GM12892 (cell line): ENCODE data around the gene RSAD1.

ENCODE experiments used
- DNase-seq: peaks from one replicate; pipeline ENCODE4 v3.0.0; 2011; ENCODE audit not compliant: insufficient read length
- FAIRE-seq: peaks from 2 replicates; lab custom pipeline; 2011; peaks lifted over from hg19 to GRCh38; lab: Jason Lieb, UNC
- POLR2A ChIP-seq: IDR thresholded peaks from 2 replicates; pipeline ENCODE4 v1.6.1; 2011; ENCODE audit warnings: low read depth, low read length, control low read depth
- POLR2AphosphoS5 ChIP-seq: IDR thresholded peaks from 2 replicates; pipeline ENCODE4 v1.6.1; 2011; ENCODE audit warnings: low read depth, low read length, control low read depth
- TAF1 ChIP-seq: IDR thresholded peaks from 2 replicates; pipeline ENCODE4 v1.6.1; 2011; ENCODE audit warnings: low read depth, mild to moderate bottlenecking, control low read depth, low read length, borderline replicate concordance

The RSAD1 gene

DNA sequence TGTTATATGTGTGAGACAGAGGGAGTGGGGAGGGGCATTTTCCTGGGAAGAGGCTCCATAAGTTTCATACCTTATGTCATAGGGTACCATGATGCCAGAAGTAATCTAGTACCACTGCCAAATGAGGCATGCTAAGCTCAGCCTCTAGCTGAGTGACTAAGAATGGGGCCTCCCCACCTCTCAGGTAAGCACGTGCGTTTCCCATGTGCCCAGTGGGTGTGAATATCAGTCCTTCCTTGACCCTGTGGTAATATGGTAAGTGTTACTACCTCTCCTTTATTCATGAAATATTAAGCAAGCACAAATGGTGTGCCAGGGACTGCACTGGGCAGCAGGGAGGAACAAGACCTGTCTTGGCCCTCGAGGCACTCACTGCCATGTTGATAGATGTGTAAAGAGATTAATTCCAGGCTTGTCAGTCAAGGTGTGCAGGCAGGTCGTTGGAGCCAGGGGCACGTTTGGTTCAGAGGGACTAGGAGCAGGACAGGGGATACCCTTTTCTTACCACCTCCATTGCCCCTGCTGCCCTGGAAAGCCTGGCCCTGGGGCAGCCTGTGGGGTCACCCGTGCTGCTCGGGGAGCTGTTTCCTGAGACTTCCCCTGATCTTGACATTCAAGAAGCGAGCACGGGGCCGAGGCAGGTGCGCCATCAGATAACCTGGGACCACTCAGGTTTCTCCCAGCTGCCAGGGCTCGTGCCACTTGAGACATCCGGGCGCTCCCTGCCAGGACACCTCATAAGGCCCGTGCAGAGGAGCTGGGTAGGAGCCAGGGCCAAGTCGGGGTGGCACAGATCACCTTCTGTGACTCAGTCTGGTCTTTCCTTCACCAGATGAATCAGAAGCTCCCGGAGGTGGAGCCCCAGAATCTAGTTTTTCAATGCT is 8.8 kb downstream of the RSAD1 start:
- TF ChIP-seq TAF1 (no peak), POLR2AphosphoS5 (no peak), POLR2A (no peak)
- DNase-seq (no peak), FAIRE-seq (no peak)

DNA sequence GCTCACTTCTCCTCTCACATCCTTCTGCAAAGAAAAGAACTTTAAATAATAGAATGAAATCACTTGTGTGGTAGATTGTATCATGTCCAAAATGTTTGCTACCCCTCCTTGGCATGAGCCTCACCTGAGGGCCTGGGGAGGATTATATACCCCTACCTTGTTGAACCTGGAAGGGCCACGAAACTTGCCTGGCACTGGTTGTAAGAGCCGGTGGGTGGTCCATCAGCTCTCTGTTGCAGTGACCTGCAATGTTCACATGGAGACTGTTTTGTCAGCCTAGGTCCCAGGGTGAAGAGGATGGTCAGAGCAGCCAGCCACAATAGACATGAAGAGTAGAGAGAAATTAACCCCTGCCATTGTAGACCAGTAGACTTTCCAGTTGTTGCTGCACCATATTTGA is 10.2 kb downstream of the RSAD1 start:
- DNase-seq (no peak), FAIRE-seq (no peak)
- TF ChIP-seq POLR2AphosphoS5, result no peak
- no peak for TF ChIP-seq POLR2A
- no peak for TF ChIP-seq TAF1

DNA sequence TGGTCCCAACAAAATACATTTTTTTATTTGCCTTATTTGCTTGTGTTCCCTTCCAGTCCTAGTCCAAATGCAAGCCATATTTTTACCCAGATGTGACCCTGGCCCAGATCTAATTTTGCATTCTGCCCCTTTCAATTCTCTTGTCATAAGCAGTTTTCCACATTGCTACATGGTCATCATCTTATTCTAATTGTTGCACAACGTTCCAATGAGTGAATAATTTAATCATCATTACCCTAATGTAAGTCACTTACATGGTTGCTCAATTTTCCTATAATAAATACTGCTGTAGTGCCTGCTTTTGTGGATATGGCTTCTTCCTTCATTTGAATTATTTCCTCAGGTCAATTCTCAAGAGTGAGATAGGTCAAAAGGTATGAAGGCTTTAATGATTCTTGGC is 12.8 kb downstream of the RSAD1 start:
- TF ChIP-seq TAF1, result no peak
- no peak for TF ChIP-seq POLR2AphosphoS5
- no peak for TF ChIP-seq POLR2A
- FAIRE-seq (no peak), DNase-seq (no peak)

DNA sequence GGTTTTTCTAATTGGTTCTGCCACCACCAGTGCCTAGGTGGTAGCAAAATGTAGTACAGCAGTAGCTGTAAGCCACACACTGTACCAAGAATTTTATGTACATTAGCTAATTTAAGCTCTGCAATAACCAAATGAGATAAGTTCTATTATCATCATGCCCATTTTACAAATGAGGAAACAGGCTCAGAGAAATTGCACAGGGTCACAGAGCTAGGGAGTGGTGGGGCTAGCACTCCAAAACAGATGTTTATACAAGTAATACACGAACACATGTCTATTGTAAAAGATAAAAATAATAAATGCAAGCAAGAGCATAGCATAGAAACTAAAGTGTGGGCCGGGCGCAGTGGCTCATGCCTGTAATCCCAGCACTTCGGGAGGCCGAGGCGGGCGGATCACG is 13.6 kb downstream of the RSAD1 start:
- TF ChIP-seq POLR2AphosphoS5 (no peak), TAF1 (no peak), POLR2A (no peak)
- FAIRE-seq, result no peak

DNA sequence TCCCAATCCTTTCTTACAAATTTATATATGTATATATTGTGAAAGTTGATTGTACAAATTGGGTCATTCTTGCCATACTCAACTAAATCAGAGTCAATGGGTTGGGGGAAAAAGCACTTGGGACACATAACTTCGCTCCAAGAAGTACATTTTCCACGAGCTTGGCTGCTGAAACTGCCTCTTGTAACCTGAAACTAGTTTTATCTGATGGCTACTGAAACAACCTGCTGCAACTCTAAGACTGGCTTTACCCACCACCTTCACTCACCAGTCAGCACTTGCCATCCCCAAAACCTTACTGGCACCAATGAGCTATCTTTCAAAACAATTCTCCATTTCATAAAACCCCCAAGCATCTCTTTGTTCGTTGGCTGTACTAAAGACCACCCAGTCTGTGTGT is 15.1 kb downstream of the RSAD1 start:
- FAIRE-seq (no peak), DNase-seq (no peak)
- no peak for TF ChIP-seq TAF1
- TF ChIP-seq POLR2AphosphoS5, result no peak
- TF ChIP-seq POLR2A, result no peak

More for the DNA sequence above, 13.6 kb downstream of the RSAD1 start:
- DNase-seq, result no peak

DNA sequence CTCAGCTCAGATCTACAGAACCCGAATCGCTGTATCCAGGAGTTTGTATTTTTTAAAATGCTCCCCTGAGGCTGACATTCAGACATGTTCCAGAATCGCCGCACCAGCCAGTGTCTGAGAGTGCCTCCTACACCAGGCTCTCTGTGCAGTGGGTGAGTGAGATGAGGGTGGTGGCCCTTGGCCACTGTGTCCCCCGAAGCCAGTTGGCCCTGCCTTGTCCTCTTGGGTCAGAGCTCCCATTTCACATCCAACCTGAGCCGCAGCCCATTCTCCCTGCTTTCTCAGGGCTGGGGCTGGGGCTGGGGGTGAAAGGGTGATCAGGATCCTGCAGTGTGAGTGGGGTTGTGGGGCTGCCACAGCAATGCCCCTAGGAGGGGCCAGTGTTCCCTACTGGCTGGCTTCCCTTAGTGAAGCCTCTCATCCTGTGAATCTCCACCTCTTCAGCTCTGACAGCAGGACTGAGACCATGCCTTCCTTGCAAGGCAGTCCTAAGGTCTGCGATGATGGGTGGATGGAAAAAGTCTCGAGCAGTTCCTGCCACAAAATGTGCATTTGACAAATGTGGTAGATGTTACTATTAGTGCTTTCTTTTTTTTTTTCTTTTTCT is 16.7 kb downstream of the RSAD1 start:
- DNase-seq (no peak), FAIRE-seq (no peak)
- TF ChIP-seq POLR2AphosphoS5 (no peak), POLR2A (no peak), TAF1 (no peak)

DNA sequence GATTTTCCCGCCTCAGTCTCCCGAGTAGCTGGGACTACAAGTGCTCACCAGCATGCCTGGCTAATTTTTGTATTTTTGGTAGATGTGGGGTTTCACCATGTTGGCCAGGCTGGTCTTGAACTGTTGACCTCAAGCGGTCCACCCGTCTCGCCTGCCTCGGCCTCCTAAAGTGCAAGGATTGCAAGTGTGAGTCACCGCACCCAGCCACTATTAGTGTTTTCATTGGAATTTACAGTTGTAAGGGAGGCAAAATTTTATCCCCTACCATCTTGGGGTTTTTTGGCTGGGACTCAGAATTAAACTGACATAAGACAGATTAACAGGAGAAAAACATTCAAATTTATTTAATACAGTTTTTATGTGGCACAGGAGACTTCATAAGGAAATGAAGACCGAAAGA is 17.3 kb downstream of the RSAD1 start:
- TF ChIP-seq POLR2AphosphoS5 (no peak), POLR2A (no peak), TAF1 (no peak)

DNA sequence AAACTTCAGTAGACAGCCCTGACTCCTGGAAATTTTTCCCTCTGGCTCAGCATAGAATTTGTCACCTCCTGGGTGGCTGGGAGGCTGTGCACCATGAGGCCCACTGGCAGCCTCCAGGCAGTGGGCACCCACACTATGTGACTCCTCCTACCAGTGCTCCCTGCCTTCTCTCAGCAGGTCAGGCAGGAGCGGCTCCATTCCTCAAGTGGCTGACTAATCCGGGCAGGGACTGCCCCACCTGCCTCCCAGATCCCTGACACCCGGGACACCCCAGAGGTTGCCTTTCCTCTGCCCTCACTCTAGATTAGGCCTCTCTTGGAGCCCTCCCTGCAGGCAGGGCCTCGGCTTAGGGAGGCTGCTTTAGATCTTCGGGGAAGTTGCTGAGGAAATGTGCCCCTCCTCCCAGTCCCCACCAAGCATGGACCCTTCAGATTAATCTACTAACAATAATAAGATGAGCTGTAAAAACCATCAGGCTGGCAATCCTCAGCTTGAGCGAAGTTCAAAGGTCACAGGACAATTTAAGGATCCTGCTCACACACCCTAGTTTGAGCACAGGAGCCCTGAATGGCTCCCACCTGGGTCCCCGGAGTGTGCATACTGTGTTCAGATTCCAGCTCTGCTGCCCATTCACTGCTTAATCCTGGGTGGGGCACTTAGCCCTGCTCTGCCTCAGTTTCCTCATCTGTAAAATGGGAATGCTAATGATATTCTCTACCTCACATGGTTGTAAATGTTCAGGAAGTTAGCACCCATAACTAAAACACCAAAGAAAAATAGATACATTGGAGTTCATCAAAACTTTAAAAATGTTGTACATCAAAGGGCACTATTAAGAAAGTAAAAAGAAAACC is 19.6 kb downstream of the RSAD1 start:
- no peak for FAIRE-seq
- no peak for DNase-seq
- TF ChIP-seq TAF1 (no peak), POLR2AphosphoS5 (no peak)

More for the DNA sequence above, 17.3 kb downstream of the RSAD1 start:
- FAIRE-seq, result no peak
- DNase-seq, result no peak

DNA sequence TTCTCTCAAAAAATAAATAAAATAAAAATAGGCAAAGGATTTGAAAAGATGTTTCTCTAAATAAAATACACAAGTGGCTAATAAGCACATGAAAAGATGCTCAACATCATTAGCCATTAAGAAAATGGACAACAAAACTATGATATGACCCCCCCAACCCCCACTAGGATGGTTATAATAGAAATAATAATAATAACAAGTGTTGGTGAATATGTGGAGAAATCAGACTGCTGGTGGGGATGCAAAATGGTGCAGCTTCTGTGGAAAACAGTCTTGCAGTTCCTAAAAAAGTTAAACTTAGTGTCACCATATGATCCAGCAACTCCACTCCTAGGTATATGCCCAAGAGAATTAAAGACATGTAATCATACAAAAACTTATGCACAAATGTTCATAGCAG is 20.6 kb downstream of the RSAD1 start:
- DNase-seq (no peak), FAIRE-seq (no peak)
- TF ChIP-seq TAF1 (no peak), POLR2AphosphoS5 (no peak), POLR2A (no peak)

DNA sequence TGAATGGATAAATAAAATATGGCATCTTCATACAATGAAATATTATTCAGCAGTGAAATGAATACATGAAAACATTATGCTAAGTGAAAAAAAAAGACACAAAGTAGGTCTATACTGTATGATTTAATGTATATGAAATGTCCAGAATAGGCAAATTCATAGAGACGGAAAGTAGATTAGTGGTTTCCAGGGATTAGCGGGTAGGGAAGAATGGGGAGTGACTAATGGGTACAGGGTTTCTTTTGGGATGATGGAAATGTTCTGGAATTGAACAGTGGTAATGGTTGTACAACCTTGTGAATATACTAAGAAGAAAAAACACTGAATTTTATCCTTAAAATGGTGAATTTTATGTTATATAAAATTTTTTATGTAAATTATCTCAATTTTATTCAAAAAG is 21.1 kb downstream of the RSAD1 start:
- no peak for FAIRE-seq
- no peak for TF ChIP-seq POLR2A
- TF ChIP-seq TAF1, result no peak
- no peak for TF ChIP-seq POLR2AphosphoS5
- no peak for DNase-seq

DNA sequence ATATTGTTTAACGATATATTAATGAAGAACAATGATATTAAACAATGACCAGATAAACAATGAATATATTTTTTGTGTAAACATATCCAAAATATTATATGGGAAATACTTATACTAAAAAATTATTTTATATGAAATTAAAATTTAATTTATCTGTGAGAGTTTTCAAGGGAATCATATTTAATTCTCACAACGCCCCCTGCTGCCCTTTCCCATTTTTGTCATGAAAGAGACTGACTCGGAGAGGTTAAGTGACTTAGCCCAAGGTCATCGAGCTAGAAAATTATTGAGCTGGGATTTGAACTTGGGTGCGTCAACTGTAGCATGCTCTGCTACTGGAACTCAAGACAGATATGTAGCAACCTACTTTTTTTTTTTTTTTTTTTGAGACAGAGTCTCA is 22.4 kb downstream of the RSAD1 start:
- TF ChIP-seq POLR2AphosphoS5 (no peak), POLR2A (no peak), TAF1 (no peak)
- FAIRE-seq (no peak), DNase-seq (no peak)
